T-helper 22 cell (primary cell): ENCODE measurements around the gene NMT1.

Source experiments
- DNase-seq: peaks from one replicate; pipeline ENCODE4 v3.0.0-alpha.2; 2020; ENCODE audit warnings: low read depth

Gene NMT1

GRCh38 chr17:45136846-45137560, 75.9 kb downstream of the NMT1 start:
- DNase-seq = no peak

GRCh38 chr17:45137561-45138305, 76.6 kb downstream of the NMT1 start:
- no peak for DNase-seq

DNA sequence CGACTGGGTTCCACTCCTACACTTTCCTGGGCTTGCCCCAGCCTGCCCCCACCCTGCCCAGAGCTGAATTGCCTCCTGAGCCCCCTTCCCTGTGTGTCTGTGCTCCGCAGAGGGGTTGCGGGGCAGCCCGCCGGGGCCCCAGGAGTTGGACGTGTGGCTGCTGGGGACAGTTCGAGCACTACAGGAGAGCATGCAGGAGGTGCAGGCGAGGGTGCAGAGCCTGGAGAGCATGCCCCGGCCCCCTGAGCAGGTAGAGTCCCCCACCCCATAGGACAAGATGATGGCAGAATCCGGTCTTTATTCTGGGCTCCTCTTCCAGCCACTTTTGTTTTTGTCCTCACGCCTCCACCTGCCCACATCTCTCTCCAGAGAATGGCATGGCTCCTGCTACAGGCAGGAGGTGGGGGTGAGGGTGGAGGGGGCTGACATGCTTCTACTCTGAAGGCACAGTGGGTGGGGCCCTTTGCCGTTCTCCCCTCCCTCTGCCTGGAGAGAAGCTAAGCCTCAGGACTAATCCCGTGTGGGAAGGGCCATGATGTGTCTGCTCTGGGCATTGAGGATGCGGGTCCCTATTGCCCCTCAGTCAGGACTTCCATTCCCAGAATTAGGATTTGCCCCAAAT, 77.9 kb downstream of the NMT1 start:
- DNase-seq = no peak

GRCh38 chr17:45139533-45139920, 78.4 kb downstream of the NMT1 start:
- DNase-seq = no peak

DNA sequence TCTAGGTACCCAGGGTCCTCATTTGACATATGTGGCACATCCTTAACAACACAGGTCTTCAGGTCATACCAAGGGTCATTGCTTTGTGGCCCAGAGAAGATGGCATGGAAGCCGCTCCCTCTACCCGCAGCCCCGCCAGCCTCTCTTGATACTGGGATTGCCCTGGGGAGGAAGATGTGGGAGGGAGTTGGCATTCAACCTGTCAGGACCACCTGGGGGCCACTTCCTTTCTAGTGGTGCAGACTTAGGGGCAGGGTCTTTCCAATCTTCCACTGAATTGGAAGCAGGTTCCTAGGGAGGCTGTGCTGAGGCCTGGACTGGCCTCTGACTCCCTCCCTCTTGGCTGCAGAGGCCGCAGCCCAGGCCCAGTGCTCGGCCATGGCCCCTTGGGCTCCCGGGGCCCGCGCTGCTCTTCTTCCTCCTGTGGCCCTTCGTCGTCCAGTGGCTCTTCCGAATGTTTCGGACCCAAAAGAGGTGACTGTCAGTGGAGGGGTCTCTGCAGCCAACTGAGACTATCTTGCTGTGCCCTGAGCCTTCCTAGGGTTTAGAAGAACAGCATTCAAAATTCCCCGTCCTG, 82.1 kb downstream of the NMT1 start:
- no peak for DNase-seq

- DNase-seq = no peak
Measured at GRCh38 chr17:45143767-45144198, 82.7 kb downstream of the NMT1 start.

- no peak for DNase-seq
Measured at GRCh38 chr17:45144199-45145034, 83.3 kb downstream of the NMT1 start.

DNA sequence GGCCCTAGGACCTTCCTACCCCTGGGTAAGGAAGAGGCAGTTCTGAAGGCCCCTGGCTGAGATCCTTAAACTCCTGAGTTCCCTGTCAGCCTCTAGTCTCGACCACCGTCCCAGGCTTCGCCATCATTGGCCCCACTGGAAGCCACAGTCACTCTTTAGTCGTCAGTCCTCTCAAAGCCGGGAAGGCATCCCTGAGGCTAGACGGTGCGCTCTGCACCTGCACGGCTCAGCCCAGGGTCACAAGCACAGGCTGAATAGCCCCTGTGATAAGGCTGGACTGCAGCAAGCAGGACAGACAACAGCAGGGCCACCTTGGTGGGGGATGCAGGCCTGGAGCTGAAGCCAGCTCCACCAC, 83.9 kb downstream of the NMT1 start:
- DNase-seq = no peak

- no peak for DNase-seq
Measured at GRCh38 chr17:45146166-45146565, 85.0 kb downstream of the NMT1 start.

GRCh38 chr17:45146592-45146889, 85.4 kb downstream of the NMT1 start:
- DNase-seq = no peak

GRCh38 chr17:45146890-45147580, 85.9 kb downstream of the NMT1 start:
- DNase-seq = peak; percentile 46

DNA sequence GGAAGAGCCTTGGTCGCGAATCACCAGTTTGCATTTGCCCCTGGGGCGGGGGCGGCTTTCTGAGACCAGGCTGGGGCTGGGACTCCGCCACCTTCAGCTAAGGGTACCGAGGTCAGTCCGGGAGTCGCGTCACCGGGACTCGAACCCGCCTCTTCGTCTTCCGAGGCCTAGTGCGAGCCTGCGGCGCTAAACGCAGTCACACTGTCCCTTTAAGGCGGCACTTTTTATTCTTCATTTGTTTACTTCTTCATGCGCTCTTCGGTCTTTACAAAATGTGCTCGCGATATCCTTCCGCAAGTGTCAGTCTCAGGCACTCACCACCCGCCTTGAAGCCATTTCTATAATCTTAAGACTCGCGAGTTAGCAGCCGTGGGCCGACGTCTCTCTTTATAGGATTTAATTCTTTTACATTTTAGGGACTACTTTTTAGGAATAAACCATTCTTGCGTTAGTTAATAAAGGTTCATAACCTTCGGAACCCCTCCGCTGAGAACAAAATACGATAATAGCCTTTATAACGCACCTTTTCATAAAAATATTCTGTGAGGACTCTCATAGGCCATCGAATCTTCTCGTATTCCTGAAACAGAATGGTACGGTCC, 86.6 kb downstream of the NMT1 start:
- DNase-seq = peak; percentile 60

DNA sequence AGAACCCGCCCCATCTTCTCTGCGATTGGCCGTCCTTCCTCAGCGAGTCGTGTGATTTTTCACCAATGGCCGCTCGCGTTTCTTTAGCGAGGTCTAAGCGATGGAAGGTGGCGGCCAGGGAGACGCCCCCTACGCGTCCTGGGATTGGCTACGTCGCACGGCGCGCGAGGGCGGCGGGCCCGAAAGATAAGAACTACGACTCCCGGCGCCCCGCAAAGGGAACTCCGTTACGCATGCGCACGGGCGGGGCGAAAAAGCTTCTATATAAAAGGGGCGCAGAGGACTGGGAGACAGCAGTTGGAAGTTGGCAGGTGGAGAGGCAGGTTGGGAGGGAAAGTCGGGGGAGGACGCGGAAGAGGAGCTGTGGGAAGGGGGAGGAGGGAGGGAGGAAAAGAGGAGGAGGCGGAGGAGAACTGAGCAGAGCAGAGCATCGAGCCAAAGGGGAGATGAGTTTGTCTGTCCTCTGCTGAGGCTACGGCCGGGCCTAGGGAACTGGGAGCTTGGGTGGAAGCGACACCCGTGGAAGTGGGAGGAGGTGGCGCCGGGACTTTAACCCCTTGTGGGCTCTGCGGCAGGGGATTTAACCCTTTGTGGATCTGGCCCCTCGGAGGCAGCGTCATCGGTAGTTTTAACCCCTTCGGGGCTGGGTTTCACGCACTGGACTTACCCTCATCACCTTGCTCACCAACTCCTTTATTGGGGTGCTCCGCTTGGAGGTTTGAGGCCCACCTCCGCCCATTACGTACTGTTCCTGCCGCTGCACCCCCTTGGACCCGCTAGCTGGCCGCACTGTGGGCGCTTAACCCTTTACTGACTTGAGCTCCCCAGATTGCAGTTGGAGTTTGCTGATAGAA, 87.3 kb downstream of the NMT1 start, which contains the start of gene HEXIM1:
TSS of gene HEXIM1 (plus strand) at position 293 of the 854 bp plus-strand sequence. CDS start 716 bp downstream, outside the sequence.
- DNase-seq = peak; percentile 99

DNA sequence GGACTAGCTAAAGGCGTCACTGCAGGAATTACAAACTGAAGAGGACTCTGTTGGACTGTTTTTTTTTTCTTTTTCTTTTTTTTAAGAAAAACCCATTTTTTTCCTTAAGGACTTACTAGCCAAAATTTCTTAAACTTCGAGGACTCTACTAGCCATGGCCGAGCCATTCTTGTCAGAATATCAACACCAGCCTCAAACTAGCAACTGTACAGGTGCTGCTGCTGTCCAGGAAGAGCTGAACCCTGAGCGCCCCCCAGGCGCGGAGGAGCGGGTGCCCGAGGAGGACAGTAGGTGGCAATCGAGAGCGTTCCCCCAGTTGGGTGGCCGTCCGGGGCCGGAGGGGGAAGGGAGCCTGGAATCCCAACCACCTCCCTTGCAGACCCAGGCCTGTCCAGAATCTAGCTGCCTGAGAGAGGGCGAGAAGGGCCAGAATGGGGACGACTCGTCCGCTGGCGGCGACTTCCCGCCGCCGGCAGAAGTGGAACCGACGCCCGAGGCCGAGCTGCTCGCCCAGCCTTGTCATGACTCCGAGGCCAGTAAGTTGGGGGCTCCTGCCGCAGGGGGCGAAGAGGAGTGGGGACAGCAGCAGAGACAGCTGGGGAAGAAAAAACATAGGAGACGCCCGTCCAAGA, 88.0 kb downstream of the NMT1 start:
- DNase-seq = peak; percentile 55

DNA sequence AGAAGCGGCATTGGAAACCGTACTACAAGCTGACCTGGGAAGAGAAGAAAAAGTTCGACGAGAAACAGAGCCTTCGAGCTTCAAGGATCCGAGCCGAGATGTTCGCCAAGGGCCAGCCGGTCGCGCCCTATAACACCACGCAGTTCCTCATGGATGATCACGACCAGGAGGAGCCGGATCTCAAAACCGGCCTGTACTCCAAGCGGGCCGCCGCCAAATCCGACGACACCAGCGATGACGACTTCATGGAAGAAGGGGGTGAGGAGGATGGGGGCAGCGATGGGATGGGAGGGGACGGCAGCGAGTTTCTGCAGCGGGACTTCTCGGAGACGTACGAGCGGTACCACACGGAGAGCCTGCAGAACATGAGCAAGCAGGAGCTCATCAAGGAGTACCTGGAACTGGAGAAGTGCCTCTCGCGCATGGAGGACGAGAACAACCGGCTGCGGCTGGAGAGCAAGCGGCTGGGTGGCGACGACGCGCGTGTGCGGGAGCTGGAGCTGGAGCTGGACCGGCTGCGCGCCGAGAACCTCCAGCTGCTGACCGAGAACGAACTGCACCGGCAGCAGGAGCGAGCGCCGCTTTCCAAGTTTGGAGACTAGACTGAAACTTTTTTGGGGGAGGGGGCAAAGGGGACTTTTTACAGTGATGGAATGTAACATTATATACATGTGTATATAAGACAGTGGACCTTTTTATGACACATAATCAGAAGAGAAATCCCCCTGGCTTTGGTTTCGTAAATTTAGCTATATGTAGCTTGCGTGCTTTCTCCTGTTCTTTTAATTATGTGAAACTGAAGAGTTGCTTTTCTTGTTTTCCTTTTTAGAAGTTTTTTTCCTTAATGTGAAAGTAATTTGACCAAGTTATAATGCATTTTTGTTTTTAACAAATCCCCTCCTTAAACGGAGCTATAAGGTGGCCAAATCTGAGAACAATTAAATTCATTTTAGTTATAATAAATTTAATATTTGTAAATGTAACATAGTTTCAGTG, 88.8 kb downstream of the NMT1 start:
- no peak for DNase-seq

GRCh38 chr17:45150911-45151809, 90.0 kb downstream of the NMT1 start:
- no peak for DNase-seq

DNA sequence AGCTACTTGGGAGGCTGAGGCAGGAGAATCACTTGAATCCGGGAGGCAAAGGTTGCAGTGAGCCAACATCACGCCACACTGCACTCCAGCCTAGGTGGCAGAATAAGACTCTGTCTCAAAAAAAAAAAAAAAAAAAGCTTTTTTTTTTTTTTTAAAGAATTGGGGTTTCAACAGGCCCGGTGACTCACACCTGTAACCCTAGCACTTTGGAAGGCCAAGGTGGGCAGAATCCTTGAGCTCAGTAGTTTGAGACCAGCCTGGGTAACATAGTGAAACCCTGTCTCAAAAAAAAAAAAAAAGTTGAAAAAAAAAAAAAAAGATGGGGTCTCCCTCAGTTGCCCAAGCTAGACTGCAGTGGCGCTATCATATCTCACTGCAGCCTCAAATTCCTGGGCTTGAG, 93.9 kb downstream of the NMT1 start:
- DNase-seq = no peak
